ENCODE measurements around the gene ZYX. TPM values are rescaled to one million over a fixed set of nuclear protein-coding genes. Genes with fewer than 3 reads are reported as not detected.

ZYX gene
- total RNA-seq, 1 donor from 2014 or later, result 412 TPM

DNA sequence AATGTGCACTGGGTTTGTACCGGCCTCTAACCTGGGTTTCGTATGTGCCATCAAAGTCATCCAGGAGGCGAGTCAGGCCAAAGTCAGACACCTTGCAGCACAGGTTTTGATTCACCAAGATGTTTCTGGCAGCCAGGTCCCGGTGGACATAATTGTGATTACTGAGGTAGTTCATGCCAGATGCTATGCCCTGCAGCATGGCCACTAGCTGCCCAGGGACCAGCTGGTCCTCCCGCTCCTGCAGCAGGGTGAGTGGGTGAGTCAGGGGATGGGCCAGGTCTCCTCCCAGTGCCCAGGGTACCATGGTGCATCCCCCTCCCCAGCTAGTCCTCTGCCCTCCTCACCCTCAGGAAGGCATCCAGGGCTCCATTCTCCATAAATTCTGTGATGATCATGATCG lies 13.6 kb downstream of the ZYX start:
- Mint-ChIP-seq H3K27ac (ENCODE audit: unreplicated experiment) (no peak overlapping the region), H3K4me1 (ENCODE audit: unreplicated experiment) (peaks cover 30% of the 10 kb centered on the region), H3K4me3 (ENCODE audit: unreplicated experiment) (no peak overlapping the region), H3K27me3 (ENCODE audit: unreplicated experiment) (no peaks in the 10 kb centered on the region), H3K9me3 (ENCODE audit: unreplicated experiment) (no peaks in the 10 kb centered on the region), H3K36me3 (ENCODE audit: unreplicated experiment) (peaks cover 19% of the 10 kb centered on the region)
- TF ChIP-seq, protein P1, sequence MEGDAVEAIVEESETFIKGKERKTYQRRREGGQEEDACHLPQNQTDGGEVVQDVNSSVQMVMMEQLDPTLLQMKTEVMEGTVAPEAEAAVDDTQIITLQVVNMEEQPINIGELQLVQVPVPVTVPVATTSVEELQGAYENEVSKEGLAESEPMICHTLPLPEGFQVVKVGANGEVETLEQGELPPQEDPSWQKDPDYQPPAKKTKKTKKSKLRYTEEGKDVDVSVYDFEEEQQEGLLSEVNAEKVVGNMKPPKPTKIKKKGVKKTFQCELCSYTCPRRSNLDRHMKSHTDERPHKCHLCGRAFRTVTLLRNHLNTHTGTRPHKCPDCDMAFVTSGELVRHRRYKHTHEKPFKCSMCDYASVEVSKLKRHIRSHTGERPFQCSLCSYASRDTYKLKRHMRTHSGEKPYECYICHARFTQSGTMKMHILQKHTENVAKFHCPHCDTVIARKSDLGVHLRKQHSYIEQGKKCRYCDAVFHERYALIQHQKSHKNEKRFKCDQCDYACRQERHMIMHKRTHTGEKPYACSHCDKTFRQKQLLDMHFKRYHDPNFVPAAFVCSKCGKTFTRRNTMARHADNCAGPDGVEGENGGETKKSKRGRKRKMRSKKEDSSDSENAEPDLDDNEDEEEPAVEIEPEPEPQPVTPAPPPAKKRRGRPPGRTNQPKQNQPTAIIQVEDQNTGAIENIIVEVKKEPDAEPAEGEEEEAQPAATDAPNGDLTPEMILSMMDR (IDR thresholded peaks at IDR 0.05), result no peak
- no peak for DNase-seq (ENCODE audit: extremely low spot score, unreplicated experiment)

DNA sequence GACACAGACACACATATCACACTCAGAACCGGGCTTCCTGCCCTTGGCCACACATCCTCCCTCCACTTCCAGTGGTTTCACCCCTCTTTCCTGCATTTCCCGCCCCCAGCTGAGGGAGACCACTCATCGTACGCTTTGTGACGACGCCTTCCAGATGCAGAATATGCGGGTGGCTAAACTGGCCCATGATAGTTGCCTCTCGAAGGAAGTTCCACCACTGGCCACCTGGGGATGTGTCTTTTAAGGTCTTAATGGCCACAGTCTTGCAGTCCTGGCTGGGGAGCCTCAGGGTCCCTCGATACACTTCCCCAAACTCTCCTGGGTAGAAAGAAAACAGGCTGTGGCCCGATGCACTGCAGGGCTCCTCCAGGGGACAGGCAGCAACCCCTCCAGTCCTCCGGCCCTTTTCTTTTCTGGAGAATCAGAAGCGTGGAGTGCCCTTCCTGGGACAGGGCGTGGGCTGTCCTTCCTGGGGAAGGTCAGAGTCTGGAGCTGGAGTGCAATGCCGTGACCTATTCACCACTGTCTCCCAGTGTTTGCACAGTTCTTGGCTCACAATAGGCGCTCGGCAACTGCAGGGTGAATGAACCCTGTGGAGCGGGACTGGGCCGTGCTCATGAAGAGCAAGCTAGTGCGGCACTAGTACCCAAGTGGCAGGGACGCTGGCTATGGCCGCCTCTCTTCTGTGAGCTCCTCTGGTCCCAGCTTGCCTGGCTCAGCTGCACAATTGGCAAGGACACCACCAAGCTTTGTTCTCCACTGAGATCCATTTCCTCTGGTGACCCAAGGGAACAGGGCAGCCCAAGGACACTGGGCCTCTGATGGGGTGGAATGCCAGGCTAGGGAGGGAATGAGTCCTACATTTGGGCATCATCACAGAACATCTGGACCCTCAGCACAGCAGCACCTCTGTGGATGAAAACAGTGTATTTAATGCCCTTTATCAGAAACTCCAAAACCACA lies 14.3 kb downstream of the ZYX start:
- Mint-ChIP-seq H3K9me3 (ENCODE audit: unreplicated experiment) (no peaks in the 10 kb centered on the region), H3K4me3 (ENCODE audit: unreplicated experiment) (no peak overlapping the region), H3K36me3 (ENCODE audit: unreplicated experiment) (peaks cover 12% of the 10 kb centered on the region), H3K4me1 (ENCODE audit: unreplicated experiment) (peaks cover 23% of the 10 kb centered on the region), H3K27me3 (ENCODE audit: unreplicated experiment) (no peaks in the 10 kb centered on the region), H3K27ac (ENCODE audit: unreplicated experiment) (no peak overlapping the region)
- TF ChIP-seq, protein P1 (IDR thresholded peaks at IDR 0.05), result no peak
- DNase-seq (ENCODE audit: extremely low spot score, unreplicated experiment), result no peak

DNA sequence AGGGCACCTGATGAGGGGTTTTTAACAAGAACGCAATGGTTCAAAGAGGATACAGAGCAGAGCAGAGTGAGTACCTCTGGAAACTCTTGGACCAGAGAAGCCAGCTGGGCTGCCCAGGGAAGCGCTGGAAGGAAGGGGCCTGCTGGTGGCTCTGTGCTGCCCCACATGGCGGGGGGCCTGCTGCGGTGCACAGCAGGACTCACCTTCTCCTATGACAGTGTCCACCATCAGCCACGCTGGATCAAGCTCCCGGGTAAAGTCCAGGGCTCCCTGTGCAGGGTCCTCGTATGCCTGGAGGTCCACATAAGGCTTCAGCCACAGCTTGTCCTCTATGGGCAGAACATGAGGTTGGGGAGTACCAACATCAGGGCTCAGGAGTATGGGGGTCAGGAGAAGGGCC lies 15.0 kb downstream of the ZYX start:
- Mint-ChIP-seq H3K27me3 (ENCODE audit: unreplicated experiment) (peaks cover 6% of the 10 kb centered on the region), H3K36me3 (ENCODE audit: unreplicated experiment) (peaks cover 7% of the 10 kb centered on the region), H3K9me3 (ENCODE audit: unreplicated experiment) (no peaks in the 10 kb centered on the region), H3K4me1 (ENCODE audit: unreplicated experiment) (peaks cover 17% of the 10 kb centered on the region), H3K27ac (ENCODE audit: unreplicated experiment) (no peak overlapping the region), H3K4me3 (ENCODE audit: unreplicated experiment) (no peak overlapping the region)
- DNase-seq (ENCODE audit: extremely low spot score, unreplicated experiment), result no peak
- TF ChIP-seq, protein P1 (IDR thresholded peaks at IDR 0.05), result no peak

DNA sequence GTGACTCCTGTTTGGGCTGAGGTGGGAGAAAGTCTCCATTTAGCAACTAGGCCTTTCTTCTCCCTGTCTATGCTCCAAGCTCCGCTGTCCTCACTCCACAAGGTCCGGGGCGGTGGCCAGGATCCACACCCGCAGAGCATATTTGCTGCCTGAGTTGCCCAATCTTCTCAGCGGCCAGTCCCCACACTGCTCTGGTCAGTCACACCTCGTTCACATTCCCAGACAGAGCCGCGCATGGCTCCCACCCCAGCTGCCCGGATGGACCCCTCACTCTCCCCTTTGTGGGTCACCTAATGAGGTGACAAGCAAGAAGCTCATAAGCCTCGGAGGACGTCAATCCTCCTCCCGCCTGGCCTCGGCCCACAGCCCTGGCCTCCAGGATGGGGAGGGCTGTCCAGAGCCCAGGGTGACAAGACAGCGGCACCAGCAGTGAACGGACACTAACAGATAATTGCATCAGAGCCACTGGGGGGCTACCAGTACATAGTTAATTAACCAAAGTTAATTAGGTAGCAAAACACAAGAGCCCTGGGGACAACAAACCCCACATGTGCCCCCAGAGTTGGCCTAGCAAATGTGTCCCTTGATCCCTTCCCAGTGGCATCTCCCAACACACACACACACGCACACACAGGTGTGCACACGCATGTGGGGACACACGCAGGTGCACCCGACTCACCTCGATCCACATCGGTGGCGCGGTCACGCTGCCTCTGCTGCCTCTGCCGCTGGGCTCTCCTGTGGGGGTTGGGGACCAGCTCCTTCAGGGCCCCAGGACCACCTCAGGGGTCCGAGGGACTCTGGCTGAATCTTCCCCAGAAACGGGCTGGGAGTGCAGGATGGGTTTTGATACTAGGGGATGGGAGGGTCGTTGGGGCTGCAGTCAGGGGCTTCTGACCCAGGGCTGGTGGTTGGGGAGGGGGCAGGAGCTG lies 15.7 kb downstream of the ZYX start:
- DNase-seq (ENCODE audit: extremely low spot score, unreplicated experiment), result no peak
- TF ChIP-seq, protein P1 (IDR thresholded peaks at IDR 0.05), result no peak
- H3K27me3 Mint-ChIP-seq (ENCODE audit: unreplicated experiment), result peaks cover 13% of the 10 kb centered on the region
- peaks cover 11% of the 10 kb centered on the region for H3K4me1 Mint-ChIP-seq (ENCODE audit: unreplicated experiment)
- H3K27ac Mint-ChIP-seq (ENCODE audit: unreplicated experiment), result no peak overlapping the region
- no peaks in the 10 kb centered on the region for H3K9me3 Mint-ChIP-seq (ENCODE audit: unreplicated experiment)
- peaks cover 7% of the 10 kb centered on the region for H3K36me3 Mint-ChIP-seq (ENCODE audit: unreplicated experiment)
- H3K4me3 Mint-ChIP-seq (ENCODE audit: unreplicated experiment), result no peak overlapping the region
